Bronchial epithelial cell (primary cell): ENCODE measurements around the gene ACOT6. TPM values are rescaled to one million over a fixed set of nuclear protein-coding genes. Genes with fewer than 3 reads are reported as not detected.
A peak's percentile ranks its signal among the peaks of the same experiment; 100 is the strongest.
"Not testable (repeated sequence)": the region's sequence is repeated elsewhere in the genome, so short reads cannot be mapped to it uniquely, and the experiment has no call there.

Source experiments
- DNase-seq: peaks from one replicate; pipeline ENCODE4 v3.0.0-alpha.2; 2010; ENCODE audit warnings: low read depth
- FAIRE-seq: peaks from 2 replicates; lab custom pipeline; 2011; peaks lifted over from hg19 to GRCh38; lab: Jason Lieb, UNC
- H3K27me3 ChIP-seq: 2 replicates; pipeline ENCODE4 v1.5.1; 2011; ENCODE audit warnings: low read length; ENCODE audit not compliant: control insufficient read depth, insufficient read depth
- H3K36me3 ChIP-seq: 2 replicates; pipeline ENCODE4 v1.5.1; 2011; ENCODE audit warnings: low read length; ENCODE audit not compliant: control insufficient read depth, insufficient read depth
- H3K4me3 ChIP-seq: 2 replicates; pipeline ENCODE4 v1.5.1; 2011; ENCODE audit warnings: mild to moderate bottlenecking, low read depth, low read length, control low read depth
- total RNA-seq: library from RNA; depleted of rRNA; stranded (reverse); fragments of >200 nt; gene quantifications from 2 replicates; pipeline ENCODE4 v1.2.1, GENCODE V29; 2014
- TF ChIP-seq, protein P1 (sequence below): IDR thresholded peaks from 2 replicates; pipeline ENCODE4 v1.5.1; 2011; ENCODE audit warnings: mild to moderate bottlenecking, moderate library complexity, low read length, control low read depth, inconsistent platforms; ENCODE audit not compliant: insufficient read depth, severe bottlenecking

ACOT6 gene
- total RNA-seq, 1 donor from 2014 or later, result not detected

DNA sequence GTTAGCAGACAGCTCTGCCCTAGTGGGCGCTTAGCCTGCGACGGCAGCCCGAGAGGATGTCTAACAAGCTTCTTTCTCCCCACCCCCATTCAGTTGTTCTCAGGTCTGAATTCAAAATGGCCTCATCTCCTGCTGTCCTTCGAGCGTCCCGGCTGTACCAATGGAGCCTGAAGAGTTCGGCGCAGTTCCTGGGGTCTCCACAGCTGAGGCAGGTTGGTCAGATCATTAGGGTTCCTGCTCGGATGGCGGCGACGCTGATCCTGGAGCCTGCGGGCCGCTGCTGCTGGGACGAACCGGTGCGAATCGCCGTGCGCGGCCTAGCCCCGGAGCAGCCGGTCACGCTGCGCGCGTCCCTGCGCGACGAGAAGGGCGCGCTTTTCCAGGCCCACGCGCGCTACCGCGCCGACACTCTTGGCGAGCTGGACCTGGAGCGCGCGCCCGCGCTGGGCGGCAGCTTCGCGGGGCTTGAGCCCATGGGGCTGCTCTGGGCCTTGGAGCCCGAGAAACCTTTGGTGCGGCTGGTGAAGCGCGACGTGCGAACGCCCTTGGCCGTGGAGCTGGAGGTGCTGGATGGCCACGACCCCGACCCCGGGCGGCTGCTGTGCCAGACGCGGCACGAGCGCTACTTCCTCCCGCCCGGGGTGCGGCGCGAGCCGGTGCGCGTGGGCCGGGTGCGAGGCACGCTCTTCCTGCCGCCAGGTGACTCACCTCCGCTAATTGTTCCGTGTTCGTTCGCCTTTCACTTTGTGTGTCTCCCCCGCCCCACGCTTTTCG lies 42.9 kb upstream of the ACOT6 start, which contains the start of gene ACOT2:
Gene ACOT2 (plus strand): TSS at position 29 of the 774 bp plus-strand sequence. CDS start 28 bp downstream, at position 57.
- FAIRE-seq, H3K27me3 ChIP-seq, H3K36me3 ChIP-seq: not testable (repeated sequence)
- H3K4me3 ChIP-seq, result peak within 1 kb of the TSS; percentile 49
- TF ChIP-seq, protein P1, sequence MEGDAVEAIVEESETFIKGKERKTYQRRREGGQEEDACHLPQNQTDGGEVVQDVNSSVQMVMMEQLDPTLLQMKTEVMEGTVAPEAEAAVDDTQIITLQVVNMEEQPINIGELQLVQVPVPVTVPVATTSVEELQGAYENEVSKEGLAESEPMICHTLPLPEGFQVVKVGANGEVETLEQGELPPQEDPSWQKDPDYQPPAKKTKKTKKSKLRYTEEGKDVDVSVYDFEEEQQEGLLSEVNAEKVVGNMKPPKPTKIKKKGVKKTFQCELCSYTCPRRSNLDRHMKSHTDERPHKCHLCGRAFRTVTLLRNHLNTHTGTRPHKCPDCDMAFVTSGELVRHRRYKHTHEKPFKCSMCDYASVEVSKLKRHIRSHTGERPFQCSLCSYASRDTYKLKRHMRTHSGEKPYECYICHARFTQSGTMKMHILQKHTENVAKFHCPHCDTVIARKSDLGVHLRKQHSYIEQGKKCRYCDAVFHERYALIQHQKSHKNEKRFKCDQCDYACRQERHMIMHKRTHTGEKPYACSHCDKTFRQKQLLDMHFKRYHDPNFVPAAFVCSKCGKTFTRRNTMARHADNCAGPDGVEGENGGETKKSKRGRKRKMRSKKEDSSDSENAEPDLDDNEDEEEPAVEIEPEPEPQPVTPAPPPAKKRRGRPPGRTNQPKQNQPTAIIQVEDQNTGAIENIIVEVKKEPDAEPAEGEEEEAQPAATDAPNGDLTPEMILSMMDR, result peak; percentile 1
- DNase-seq, result peak; percentile 68

DNA sequence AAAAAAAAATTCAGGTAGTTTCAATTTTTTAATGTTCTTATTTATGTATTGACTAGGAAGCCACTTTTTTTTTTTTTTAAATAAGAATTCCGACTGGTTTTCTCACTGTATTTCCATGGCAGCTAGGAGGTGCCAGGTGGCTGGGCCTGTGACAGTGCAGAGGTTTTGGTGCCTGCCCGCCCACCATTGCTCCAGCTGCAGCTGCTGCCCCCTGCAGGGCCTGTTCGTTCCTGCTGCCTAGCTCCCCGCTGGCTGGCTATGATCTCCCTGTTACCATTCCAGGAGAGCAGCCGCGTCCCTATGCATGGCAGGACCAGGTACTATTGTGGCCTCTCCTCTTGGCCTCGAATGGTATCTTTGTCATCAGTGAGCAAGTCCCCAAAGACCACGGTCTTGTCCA lies 41.4 kb upstream of the ACOT6 start:
- not testable (repeated sequence) for H3K4me3 ChIP-seq, FAIRE-seq, H3K36me3 ChIP-seq, H3K27me3 ChIP-seq
- peak; percentile 21 for DNase-seq
- TF ChIP-seq, protein P1, result peak; percentile 44

DNA sequence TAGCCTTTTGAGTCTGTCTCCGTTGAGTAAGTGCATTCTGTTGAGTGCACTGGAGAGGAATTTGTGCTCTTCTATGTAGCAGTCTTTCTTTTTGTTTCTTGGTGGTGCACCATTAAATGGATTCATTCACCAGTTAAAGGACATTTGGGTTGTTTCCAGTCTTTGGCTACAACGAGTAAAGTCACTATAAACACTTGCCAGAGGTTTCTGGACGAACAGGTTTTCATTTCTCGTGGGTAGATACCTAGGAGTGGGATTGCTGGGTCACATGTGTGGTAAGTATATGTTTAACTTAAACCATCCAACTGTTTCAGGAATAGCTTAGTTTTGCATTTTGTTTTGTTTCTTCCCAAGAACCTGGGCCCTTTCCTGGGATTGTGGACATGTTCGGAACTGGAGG lies 39.3 kb upstream of the ACOT6 start:
- not testable (repeated sequence) for H3K4me3 ChIP-seq, H3K27me3 ChIP-seq, H3K36me3 ChIP-seq, DNase-seq, FAIRE-seq

- not testable (repeated sequence) for FAIRE-seq, H3K36me3 ChIP-seq, H3K4me3 ChIP-seq, H3K27me3 ChIP-seq, DNase-seq
These were observed 38.6 kb upstream of the ACOT6 start for GRCh38 chr14:73573740-73574139.

DNA sequence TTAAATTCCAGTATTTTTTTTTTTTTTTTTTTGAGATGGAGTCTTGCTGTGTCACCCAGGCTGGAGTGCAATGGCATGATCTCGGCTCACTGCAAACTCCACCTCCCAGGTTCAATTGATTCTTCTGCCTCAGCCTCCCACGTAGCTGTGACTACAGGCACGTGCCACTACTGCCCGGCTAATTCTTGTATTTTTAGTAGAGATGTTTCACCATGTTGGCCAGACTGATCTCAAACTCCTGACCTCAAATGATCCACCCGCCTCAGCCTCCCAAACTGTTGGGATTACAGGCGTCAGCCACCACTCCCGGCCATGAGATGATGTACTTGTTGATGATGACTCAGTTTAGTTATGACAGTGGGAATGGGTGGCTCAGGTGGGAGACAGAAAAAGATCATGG lies 38.1 kb upstream of the ACOT6 start:
- FAIRE-seq, DNase-seq, H3K36me3 ChIP-seq, H3K4me3 ChIP-seq, H3K27me3 ChIP-seq: not testable (repeated sequence)

- FAIRE-seq (no peak), DNase-seq (peak; percentile 83)
- Histone ChIP-seq H3K4me3 (no peak overlapping the region), H3K27me3 (no peaks in the 10 kb centered on the region), H3K36me3 (no peaks in the 10 kb centered on the region)
- TF ChIP-seq, protein P1, result no peak
These were observed 35.9 kb upstream of the ACOT6 start for GRCh38 chr14:73576391-73576790.

- FAIRE-seq, H3K36me3 ChIP-seq, DNase-seq, H3K4me3 ChIP-seq, H3K27me3 ChIP-seq: not testable (repeated sequence)
These were observed 35.1 kb upstream of the ACOT6 start for GRCh38 chr14:73577214-73577613.

- DNase-seq, FAIRE-seq, H3K4me3 ChIP-seq: not testable (repeated sequence)
These were observed 30.0 kb upstream of the ACOT6 start for GRCh38 chr14:73582102-73582979.

More at GRCh38 chr14:73582102-73582979, 30.0 kb upstream of the ACOT6 start:
- H3K36me3 ChIP-seq, H3K27me3 ChIP-seq: not testable (repeated sequence)
